Measurements from ENCODE around the gene SURF6.
A peak's percentile ranks its signal among the peaks of the same experiment; 100 is the strongest.
"Not testable (repeated sequence)": the region's sequence is repeated elsewhere in the genome, so short reads cannot be mapped to it uniquely, and the experiment has no call there.

Gene SURF6

GRCh38 chr9:133335924-133336811, at the start of gene SURF6:
Gene SURF6, minus strand, starts transcription at chr9:133336188. Its CDS starts 56 bp downstream, at chr9:133336132.
- peak; percentile 91 for DNase-seq

GRCh38 chr9:133385452-133385851, 49.5 kb upstream of the SURF6 start:
- DNase-seq, result no peak

- DNase-seq, result no peak
Measured at GRCh38 chr9:133384736-133385321, 48.8 kb upstream of the SURF6 start.

GRCh38 chr9:133383438-133383837, 47.5 kb upstream of the SURF6 start:
- DNase-seq, result no peak

- DNase-seq, result no peak
Measured at GRCh38 chr9:133382507-133383141, 46.6 kb upstream of the SURF6 start.

- no peak for DNase-seq
Measured at GRCh38 chr9:133380734-133381133, 44.7 kb upstream of the SURF6 start.

- DNase-seq, result no peak
Measured at GRCh38 chr9:133379153-133380086, 43.4 kb upstream of the SURF6 start.

- DNase-seq, result no peak
Measured at GRCh38 chr9:133378408-133378962, 42.5 kb upstream of the SURF6 start.

GRCh38 chr9:133377721-133378216, 41.8 kb upstream of the SURF6 start:
- no peak for DNase-seq

GRCh38 chr9:133377280-133377679, 41.3 kb upstream of the SURF6 start:
- DNase-seq, result not testable (repeated sequence)

GRCh38 chr9:133375724-133376654, 40.0 kb upstream of the SURF6 start, which contains the start of the genes STKLD1 and SURF4:
Gene STKLD1, plus strand, starts transcription at chr9:133376366. Its CDS starts 108 bp downstream, at chr9:133376474.
Gene SURF4, minus strand, starts transcription at chr9:133376060. Its CDS starts 91 bp downstream, at chr9:133375969.
- DNase-seq, result peak; percentile 91

GRCh38 chr9:133375116-133375723, 39.2 kb upstream of the SURF6 start:
- DNase-seq, result no peak

GRCh38 chr9:133374612-133375115, 38.7 kb upstream of the SURF6 start:
- no peak for DNase-seq

- no peak for DNase-seq
Measured at GRCh38 chr9:133372144-133372543, 36.2 kb upstream of the SURF6 start.

GRCh38 chr9:133371261-133371711, 35.3 kb upstream of the SURF6 start:
- no peak for DNase-seq

GRCh38 chr9:133370685-133371084, 34.7 kb upstream of the SURF6 start:
- DNase-seq, result no peak

- no peak for DNase-seq
Measured at GRCh38 chr9:133369933-133370332, 33.9 kb upstream of the SURF6 start.

GRCh38 chr9:133369422-133369821, 33.4 kb upstream of the SURF6 start:
- DNase-seq, result no peak

- no peak for DNase-seq
Measured at GRCh38 chr9:133368249-133368881, 32.4 kb upstream of the SURF6 start.

Data from NCI-H226 (cell line).